Neural cell (in vitro differentiated cells): ENCODE data around the gene SPDYE16. TPM values are rescaled to one million over a fixed set of nuclear protein-coding genes. Genes with fewer than 3 reads are reported as not detected.
A peak's percentile ranks its signal among the peaks of the same experiment; 100 is the strongest.
"Not testable (repeated sequence)": the region's sequence is repeated elsewhere in the genome, so short reads cannot be mapped to it uniquely, and the experiment has no call there.

Experiments
- H2AFZ ChIP-seq: fragments of 200-600, 300-800 bp; sonication (generic), shearing (Covaris generic); 2 replicates; pipeline ENCODE4 v1.6.0; 2014; ENCODE audit warnings: low read depth, mild to moderate bottlenecking, antibody characterized with exemption, low read length, moderate library complexity
- H3F3A ChIP-seq: fragments of 200-600 bp; shearing (Covaris generic); 2 replicates; pipeline ENCODE4 v1.6.1; 2016; ENCODE audit warnings: mild to moderate bottlenecking, moderate library complexity, mixed read lengths, antibody characterized with exemption, low read length; ENCODE audit not compliant: insufficient read depth, poor library complexity, severe bottlenecking
- H3K27ac ChIP-seq: fragments of 200-600, 300-800 bp; sonication (generic), shearing (Covaris generic); 2 replicates; pipeline ENCODE4 v1.5.1; 2014; ENCODE audit warnings: mild to moderate bottlenecking, low read length, moderate library complexity
- H3K27me3 ChIP-seq: fragments of 300-800, 200-600 bp; sonication (generic), shearing (Covaris generic); 2 replicates; pipeline ENCODE4 v1.6.0; 2014; ENCODE audit warnings: mild to moderate bottlenecking, low read depth, low read length, moderate library complexity; ENCODE audit not compliant: insufficient read depth
- H3K36me3 ChIP-seq: fragments of 300-800, 200-600 bp; sonication (generic), shearing (Covaris generic); 2 replicates; pipeline ENCODE4 v1.5.1; 2014; ENCODE audit warnings: mild to moderate bottlenecking, antibody characterized with exemption, low read length, moderate library complexity; ENCODE audit not compliant: insufficient read depth
- H3K4me2 ChIP-seq: fragments of 300-800, 200-600 bp; sonication (generic), shearing (Covaris generic); 2 replicates; pipeline ENCODE4 v1.6.0; 2014; ENCODE audit warnings: mild to moderate bottlenecking, low read length
- H3K4me3 ChIP-seq: fragments of 300-800, 200-600 bp; sonication (generic), shearing (Covaris generic); 2 replicates; pipeline ENCODE4 v1.5.1; 2014; ENCODE audit warnings: mild to moderate bottlenecking, low read length, moderate library complexity
- H3K79me2 ChIP-seq: fragments of 200-600 bp; shearing (Covaris generic); replicated peaks from 2 replicates; pipeline ENCODE4 v1.6.0; 2014; ENCODE audit warnings: mild to moderate bottlenecking, low read length, moderate library complexity; ENCODE audit not compliant: insufficient read depth
- H3K9ac ChIP-seq: fragments of 300-800, 200-600 bp; sonication (generic), shearing (Covaris generic); 2 replicates; pipeline ENCODE4 v1.6.1; 2016; ENCODE audit warnings: mild to moderate bottlenecking, low read length, mixed read lengths
- H3K9me2 ChIP-seq: fragments of 200-600 bp; shearing (Covaris generic); 2 replicates; pipeline ENCODE4 v1.6.1; 2016; ENCODE audit warnings: mild to moderate bottlenecking, low read length, mixed read lengths; ENCODE audit not compliant: insufficient read depth
- H3K9me3 ChIP-seq: fragments of 200-600, 300-800 bp; sonication (generic), shearing (Covaris generic); 2 replicates; pipeline ENCODE4 v1.6.1; 2016; ENCODE audit warnings: mild to moderate bottlenecking, mixed run types, low read length, moderate library complexity, mixed read lengths
- H4K20me1 ChIP-seq: fragments of 200-600 bp; shearing (Covaris generic); 2 replicates; pipeline ENCODE4 v1.6.1; 2016; ENCODE audit warnings: mild to moderate bottlenecking, mixed run types; ENCODE audit not compliant: insufficient read depth
- polyA plus RNA-seq: library from polyadenylated mRNA; depleted of rRNA; stranded (reverse); fragments of >200 nt; gene quantifications from 2 replicates; pipeline ENCODE4 v1.2.3, GENCODE V29; 2014

Gene SPDYE16
- polyA plus RNA-seq, 1 donor from 2014 or later, result 0.81 TPM

DNA sequence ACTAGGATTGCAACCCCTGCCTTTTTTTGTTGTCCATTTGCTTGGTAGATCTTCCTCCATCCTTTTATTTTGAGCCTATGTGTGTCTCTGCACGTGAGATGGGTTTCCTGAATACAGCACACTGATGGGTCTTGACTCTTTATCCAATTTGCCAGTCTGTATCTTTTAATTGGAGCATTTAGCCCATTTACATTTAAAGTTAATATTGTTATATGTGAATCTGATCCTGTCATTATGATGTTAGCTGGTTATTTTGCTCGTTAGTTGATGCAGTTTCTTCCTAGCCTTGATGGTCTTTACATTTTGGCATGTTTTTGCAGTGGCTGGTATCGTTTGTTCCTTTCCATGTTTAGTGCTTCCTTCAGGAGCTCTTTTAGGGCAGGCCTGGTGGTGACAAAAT lies 21.9 kb upstream of the SPDYE16 start:
- not testable (repeated sequence) for H3K9ac ChIP-seq, H2AFZ ChIP-seq, H3K27me3 ChIP-seq, H3K4me2 ChIP-seq, H4K20me1 ChIP-seq, H3K27ac ChIP-seq, H3K4me3 ChIP-seq, H3K79me2 ChIP-seq, H3K9me3 ChIP-seq, H3K36me3 ChIP-seq, H3F3A ChIP-seq, H3K9me2 ChIP-seq

DNA sequence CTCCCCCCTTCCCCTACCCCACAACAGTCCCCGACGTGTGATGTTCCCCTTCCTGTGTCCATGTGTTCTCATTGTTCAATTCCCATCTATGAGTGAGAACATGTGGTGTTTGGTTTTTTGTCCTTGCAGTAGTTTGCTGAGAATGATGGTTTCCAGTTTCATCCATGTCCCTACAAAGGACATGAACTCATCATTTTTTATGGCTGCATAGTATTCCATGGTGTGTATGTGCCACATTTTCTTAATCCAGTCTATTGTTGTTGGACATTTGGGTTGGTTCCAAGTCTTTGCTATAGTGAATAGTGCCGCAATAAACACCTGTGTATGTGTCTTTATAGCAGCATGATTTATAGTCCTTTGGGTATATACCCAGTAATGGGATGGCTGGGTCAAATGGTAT lies 18.2 kb upstream of the SPDYE16 start:
- H3K27me3 ChIP-seq, H3K36me3 ChIP-seq, H3K27ac ChIP-seq, H4K20me1 ChIP-seq, H2AFZ ChIP-seq, H3K79me2 ChIP-seq, H3K9ac ChIP-seq, H3F3A ChIP-seq, H3K4me2 ChIP-seq, H3K9me3 ChIP-seq, H3K9me2 ChIP-seq, H3K4me3 ChIP-seq: not testable (repeated sequence)

DNA sequence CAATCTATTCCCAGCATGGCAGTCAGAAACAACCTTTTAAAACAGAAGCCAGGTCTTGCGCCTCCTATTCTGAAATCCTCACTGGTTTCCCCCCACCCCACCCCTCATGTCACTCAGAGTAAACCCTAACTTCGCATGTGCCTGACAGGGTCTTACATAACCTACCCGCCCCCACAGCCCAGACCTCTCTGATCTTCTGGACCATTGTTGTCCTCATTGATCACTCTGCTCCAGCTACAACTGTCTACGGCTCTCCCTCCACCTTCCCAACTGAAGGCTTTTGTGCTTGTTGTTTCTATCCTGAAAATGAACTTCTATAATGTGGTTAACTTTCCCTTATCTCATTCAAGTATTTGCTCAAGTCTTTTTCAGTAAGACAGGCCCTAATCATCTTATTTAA lies 17.1 kb upstream of the SPDYE16 start:
- not testable (repeated sequence) for H3K79me2 ChIP-seq, H3K27ac ChIP-seq, H3K4me3 ChIP-seq, H3F3A ChIP-seq, H3K36me3 ChIP-seq, H3K9me2 ChIP-seq, H2AFZ ChIP-seq, H3K9me3 ChIP-seq, H3K4me2 ChIP-seq, H4K20me1 ChIP-seq, H3K27me3 ChIP-seq, H3K9ac ChIP-seq

DNA sequence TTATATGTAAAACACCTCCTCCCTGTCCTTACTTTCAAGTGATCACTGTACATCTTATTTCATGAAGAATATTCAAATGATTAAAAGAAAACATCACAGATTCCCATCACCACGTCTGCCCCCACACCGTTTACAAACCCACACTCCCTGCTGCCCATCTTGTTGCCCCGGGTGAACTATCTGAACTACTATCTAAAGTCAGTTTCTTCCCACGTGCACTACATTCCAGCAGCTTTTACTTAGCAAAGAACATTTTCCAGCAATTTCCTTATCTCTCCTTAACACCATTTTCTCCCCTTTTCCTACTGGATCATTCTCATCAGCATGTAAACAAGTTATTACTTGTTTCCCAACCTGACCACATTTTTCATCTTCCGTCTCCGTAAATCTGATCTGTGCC lies 16.6 kb upstream of the SPDYE16 start:
- not testable (repeated sequence) for H2AFZ ChIP-seq, H3K9me3 ChIP-seq, H3K9me2 ChIP-seq, H3K36me3 ChIP-seq, H4K20me1 ChIP-seq, H3F3A ChIP-seq, H3K4me3 ChIP-seq, H3K9ac ChIP-seq, H3K4me2 ChIP-seq, H3K79me2 ChIP-seq, H3K27me3 ChIP-seq, H3K27ac ChIP-seq

DNA sequence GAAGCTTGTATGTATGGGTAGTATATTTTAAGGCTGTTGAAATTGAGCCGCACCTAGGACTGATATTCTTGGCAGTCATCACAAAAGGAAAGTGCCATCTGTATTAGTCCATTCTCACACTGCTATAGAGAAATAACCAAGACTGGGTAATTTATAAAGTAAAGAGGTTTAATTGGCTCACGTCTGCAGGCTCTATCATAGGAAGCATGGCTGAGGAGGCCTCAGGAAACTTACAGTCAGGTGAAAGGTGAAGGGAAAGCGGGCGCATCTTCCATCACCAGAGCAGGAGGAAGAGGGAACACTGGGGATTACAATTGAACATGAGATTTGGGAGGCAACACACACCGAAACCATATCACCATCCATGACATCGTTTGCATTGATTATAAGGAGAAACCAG lies 8.9 kb upstream of the SPDYE16 start:
- not testable (repeated sequence) for H3K9ac ChIP-seq, H3K36me3 ChIP-seq, H3K27me3 ChIP-seq, H3K27ac ChIP-seq, H3K9me2 ChIP-seq, H3K79me2 ChIP-seq, H3K4me3 ChIP-seq, H3K9me3 ChIP-seq, H2AFZ ChIP-seq, H3F3A ChIP-seq, H4K20me1 ChIP-seq, H3K4me2 ChIP-seq

DNA sequence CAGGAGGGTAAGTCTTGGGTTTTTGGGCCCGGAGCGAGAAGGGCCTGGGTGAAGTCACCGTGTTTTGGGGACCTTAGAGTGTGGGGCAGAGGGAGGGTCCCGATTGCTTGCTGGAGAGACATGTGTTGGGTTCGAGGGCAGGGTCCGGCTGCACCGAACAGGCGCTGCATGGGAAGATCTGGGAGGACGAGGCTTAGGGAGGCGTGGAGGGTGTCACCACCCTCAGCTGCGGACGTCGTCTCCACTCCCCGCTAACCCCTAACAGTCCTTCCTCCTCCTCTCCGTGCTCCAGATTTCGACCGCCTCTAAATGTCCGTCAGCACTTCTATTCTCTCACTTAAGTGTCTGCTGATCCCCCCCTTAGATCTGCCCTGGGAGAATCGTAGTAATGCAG lies 6.8 kb upstream of the SPDYE16 start:
- peak overlapping the region; percentile 72 for H3K4me3 ChIP-seq
- not testable (repeated sequence) for H3K9me3 ChIP-seq, H2AFZ ChIP-seq, H3K4me2 ChIP-seq, H3K36me3 ChIP-seq, H3K27me3 ChIP-seq, H3K79me2 ChIP-seq, H4K20me1 ChIP-seq, H3K27ac ChIP-seq, H3K9me2 ChIP-seq, H3F3A ChIP-seq
- peak overlapping the region; percentile 78 for H3K9ac ChIP-seq
